IPS-NIHi7 (cell line): ENCODE results near the gene OTOP3.
"Not testable (repeated sequence)": the region's sequence is repeated elsewhere in the genome, so short reads cannot be mapped to it uniquely, and the experiment has no call there.

ENCODE experiments used
- DNase-seq: peaks from one replicate; pipeline ENCODE4 v3.0.0; 2012; ENCODE audit warnings: mixed read lengths; ENCODE audit errors: extremely low spot score

Gene OTOP3

GRCh38 chr17:74961657-74962350 lies 26.1 kb downstream of the OTOP3 start:
- peak; percentile 92 for DNase-seq

- DNase-seq, result no peak
These were observed 27.1 kb downstream of the OTOP3 start for GRCh38 chr17:74962622-74963394.

- DNase-seq, result no peak
These were observed 28.0 kb downstream of the OTOP3 start for GRCh38 chr17:74963656-74964055.

- no peak for DNase-seq
These were observed 28.6 kb downstream of the OTOP3 start for GRCh38 chr17:74964246-74964761.

GRCh38 chr17:74964988-74965622 lies 29.4 kb downstream of the OTOP3 start:
- DNase-seq, result no peak

DNA sequence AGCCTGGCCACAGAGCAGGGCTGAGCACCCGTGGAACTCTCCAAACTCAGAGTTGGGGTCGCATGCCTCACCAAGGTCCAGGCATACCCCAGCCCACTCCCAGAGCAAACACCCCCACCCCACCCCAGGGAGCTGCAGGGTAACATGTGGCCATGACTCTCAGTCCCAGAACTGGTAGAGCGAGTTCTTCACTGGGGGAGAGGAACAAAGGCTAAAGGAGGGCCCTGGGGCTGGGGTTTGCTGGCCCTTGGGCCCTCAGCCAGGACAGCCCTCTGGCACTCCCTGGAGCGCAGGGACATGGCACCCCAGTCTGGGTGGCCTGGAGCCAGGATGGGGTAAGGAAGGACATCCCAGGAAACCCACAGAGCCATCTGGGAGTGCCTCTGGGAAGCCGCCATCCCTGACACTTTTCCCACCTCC lies 32.7 kb downstream of the OTOP3 start:
- DNase-seq, result no peak

DNA sequence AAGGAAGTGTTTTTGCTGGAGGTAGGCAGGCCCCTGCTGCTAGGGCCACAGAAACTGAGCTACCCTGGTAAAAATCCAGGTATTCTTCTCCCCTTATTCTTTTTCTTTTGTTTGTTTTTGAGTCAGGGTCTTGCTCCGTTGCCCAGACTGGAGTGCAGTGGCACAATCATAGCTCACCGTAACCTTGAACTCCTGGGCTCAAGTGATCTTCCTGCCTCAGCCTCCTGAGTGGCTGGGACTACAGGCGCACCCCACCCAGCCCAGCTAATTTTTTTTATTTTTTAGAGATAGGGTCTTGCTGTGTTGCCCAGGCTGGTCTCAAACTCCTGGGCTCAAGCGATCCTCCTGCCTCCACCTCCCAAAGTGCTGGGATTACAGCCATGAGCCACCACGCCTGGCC lies 33.8 kb downstream of the OTOP3 start:
- DNase-seq, result not testable (repeated sequence)

DNA sequence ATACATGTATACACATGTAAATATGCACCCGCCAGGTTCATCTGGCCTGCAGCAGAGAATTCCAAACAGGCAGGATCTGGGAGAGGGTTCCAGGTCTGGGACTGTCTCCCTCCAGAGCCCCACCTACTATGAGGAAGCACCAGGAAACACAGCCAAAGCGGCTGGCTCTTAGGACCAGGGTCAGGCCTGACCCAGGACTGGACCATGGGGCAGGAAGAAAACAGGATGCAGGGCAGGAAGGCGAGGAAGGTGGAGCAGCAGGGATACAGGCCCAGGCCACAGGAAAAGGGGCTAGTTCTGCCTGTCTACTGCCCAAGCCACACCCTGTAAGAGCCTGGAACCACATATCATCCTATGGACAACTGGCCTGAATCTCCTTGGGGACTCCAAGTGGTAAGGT lies 34.7 kb downstream of the OTOP3 start:
- DNase-seq, result no peak

- no peak for DNase-seq
These were observed 35.6 kb downstream of the OTOP3 start for GRCh38 chr17:74971069-74971841.

- no peak for DNase-seq
These were observed 36.1 kb downstream of the OTOP3 start for GRCh38 chr17:74971842-74972106.

DNA sequence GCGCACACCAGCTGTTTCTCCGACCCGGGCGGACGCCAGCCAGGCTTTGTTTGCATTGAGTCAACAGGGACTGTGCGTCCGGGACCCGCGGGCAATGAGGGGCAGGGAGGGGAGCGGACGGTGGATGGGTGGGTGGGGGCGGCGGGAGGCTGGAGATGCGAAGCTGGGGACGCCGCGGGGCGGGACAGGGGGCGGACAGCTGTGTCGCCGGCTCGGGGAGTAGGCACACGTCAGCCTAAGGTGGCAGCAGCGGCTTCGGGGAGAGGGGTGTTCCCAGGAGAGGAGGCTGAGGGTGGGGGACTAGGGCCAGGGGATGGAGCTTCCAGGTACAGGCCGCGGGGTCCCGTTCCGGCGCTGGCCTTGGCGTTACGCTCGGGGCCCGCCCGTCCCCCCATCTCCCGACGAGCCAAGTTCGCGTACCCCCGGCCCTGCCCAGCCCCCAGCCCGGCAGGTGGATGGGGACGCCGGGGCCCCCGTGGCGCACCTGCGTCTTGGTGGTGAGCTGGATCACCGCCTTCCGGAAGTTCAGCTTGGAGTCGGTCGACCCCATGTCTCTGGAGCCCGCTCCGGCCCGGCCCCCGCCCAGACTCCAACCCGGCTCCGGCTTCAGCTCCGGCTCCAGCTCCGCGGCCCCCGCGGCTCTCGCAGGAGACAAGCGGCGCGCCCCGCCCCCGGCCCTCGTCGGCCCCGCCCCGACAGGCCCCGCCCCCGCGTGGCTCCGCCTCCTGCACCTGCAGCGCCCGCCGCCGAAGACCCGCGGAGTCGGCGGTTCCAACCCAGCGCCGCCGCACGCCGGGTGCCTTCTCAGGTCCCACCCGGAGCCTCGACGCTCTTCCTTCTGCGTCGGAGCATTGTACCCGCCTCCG lies 36.6 kb downstream of the OTOP3 start, which contains the start of gene HID1:
HID1 (minus strand) TSS at position 653 of the 866 bp plus-strand sequence; CDS start at position 550, 103 bp downstream.
- peak; percentile 89 for DNase-seq

DNA sequence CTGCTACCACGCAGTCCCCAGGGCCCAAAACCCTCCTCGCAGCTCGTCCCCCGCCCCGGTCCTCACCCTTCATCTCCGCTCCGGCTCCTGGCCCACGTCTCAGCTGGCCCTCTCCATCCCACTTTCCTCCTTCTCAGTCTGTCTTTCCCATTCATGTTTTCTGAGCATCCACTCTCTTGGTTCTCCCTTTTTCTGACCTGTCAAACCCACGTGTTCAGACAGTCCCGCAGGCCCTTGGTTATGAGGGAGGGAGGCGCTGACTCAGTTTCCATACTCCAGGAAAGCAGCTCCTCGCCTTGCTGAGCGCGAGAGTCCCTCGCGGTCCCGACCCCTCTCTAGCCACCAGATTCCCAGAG lies 37.3 kb downstream of the OTOP3 start:
- DNase-seq, result no peak

DNA sequence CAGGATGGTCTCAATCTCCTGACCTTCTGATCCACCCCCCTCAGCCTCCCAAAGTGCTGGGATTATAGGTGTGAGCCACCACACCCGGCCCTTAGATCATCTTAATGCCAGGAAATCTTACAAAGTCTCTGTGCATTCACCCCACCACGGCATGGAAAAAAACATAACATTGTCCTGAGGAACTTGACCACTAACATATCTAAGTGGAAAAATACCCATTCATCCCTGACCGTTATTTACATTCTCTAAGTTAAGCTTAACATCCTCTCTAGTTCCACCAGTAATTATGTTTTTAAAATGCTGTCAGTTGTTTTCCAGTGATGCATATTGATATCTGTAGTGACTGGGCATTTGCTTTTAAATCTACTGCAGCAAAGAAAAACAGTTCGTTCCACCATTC lies 40.2 kb downstream of the OTOP3 start:
- no peak for DNase-seq

DNA sequence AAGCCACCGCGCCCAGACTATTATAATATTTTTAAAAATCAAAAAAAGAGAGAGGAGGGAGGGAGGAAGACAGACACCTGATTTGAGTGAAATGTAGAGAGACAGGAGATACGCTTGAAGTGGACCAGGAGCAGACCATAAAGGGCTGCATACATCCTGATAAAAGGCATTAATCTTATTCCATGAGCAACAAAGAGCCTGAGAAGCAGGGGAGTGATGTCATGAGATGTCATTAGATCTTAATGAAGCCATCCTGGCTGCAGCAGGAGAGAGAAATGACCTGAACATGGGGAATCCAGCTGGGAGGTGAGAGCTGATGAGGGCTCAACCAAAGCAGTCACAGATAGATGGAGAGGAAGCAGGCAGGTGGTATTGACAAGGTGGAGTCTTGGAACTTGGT lies 42.1 kb downstream of the OTOP3 start:
- no peak for DNase-seq

DNA sequence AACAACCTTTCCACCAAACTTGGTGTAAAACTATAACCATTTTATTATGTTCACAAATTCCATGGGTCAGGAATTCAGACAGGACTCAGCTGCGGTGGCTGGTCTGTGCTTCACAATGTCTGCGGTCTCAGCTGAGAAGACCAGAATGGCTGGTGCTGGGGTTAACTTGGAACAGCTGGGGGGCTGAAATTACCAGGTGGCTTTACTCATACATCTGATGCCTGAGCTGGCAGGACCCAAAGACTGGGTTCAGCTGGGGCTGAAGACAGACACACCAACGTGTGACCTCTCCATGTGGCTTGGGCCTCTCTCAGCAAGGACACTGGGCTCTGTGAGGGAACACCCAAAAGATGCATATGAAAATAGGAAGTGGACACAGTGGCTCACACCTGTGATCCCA lies 42.5 kb downstream of the OTOP3 start:
- no peak for DNase-seq

GRCh38 chr17:74979408-74980146 lies 43.9 kb downstream of the OTOP3 start:
- DNase-seq, result no peak

- no peak for DNase-seq
These were observed 45.8 kb downstream of the OTOP3 start for GRCh38 chr17:74981318-74981978.

GRCh38 chr17:74981979-74982662 lies 46.4 kb downstream of the OTOP3 start:
- DNase-seq, result peak; percentile 90

GRCh38 chr17:74982663-74983313 lies 47.1 kb downstream of the OTOP3 start:
- DNase-seq, result not testable (repeated sequence)
